Measurements from ENCODE around the gene SOX11.

SOX11 gene

GRCh38 chr2:5719629-5720334 lies 27.6 kb downstream of the SOX11 start:
- Histone ChIP-seq H2AFZ (ENCODE audit: low read depth, low read length) (no peak overlapping the region), H3K9me3 (ENCODE audit: control insufficient read depth, low read length) (peaks cover 8% of the 10 kb centered on the region), H2BK120ac (ENCODE audit: low read depth, low read length) (no peak overlapping the region), H3K4me3 (ENCODE audit: insufficient read depth in 1 of 2, low read depth in 1 of 2, low read length in 2 of 2) (no peak overlapping the region), H3K27ac (ENCODE audit: low read length, poor library complexity, severe bottlenecking) (no peak overlapping the region), H3K27me3 (ENCODE audit: control insufficient read depth in 1 of 2, insufficient read depth in 1 of 2, low read length in 2 of 2) (no peaks in the 10 kb centered on the region), H3K18ac (ENCODE audit: low read depth in 1 of 2, low read length in 2 of 2) (no peak overlapping the region), H3K4me2 (ENCODE audit: low read length, poor library complexity, severe bottlenecking) (no peak overlapping the region), H2BK12ac (ENCODE audit: low read length in 2 of 2) (no peak overlapping the region), H2AK5ac (ENCODE audit: low read length, severe bottlenecking) (no peak overlapping the region), H3K36me3 (ENCODE audit: control insufficient read depth in 1 of 2, insufficient read depth in 2 of 2, low read depth in 1 of 2, low read length in 2 of 2) (no peaks in the 10 kb centered on the region), H3K4me1 (ENCODE audit: control insufficient read depth, insufficient read depth, low read depth, low read length) (peaks cover 2% of the 10 kb centered on the region), H2BK15ac (ENCODE audit: low read depth, poor library complexity, severe bottlenecking) (no peak overlapping the region), H3K9ac (ENCODE audit: low read length) (no peak overlapping the region), H3K14ac (ENCODE audit: low read length in 2 of 2) (no peak overlapping the region), H4K8ac (ENCODE audit: low read length) (no peak overlapping the region), H3K23ac (ENCODE audit: low read length in 2 of 2) (no peak overlapping the region), H3K79me1 (replicated peaks; ENCODE audit: low read length, poor library complexity, severe bottlenecking) (no peaks in the 10 kb centered on the region), H3K4ac (ENCODE audit: low read depth in 1 of 2, low read length in 2 of 2) (no peak overlapping the region), H2BK5ac (ENCODE audit: low read depth, low read length, poor library complexity, severe bottlenecking) (no peak overlapping the region), H4K91ac (ENCODE audit: low read length) (no peak overlapping the region)
- no peak for DNase-seq
- 77% methylated on average over 3 of the region's 4 CpGs for WGBS

- H2BK120ac ChIP-seq (ENCODE audit: low read depth, low read length) = no peak overlapping the region
- no peak overlapping the region for H4K91ac ChIP-seq (ENCODE audit: low read length)
- peaks cover 5% of the 10 kb centered on the region for H3K4me1 ChIP-seq (ENCODE audit: control insufficient read depth, insufficient read depth, low read depth, low read length)
- no peak overlapping the region for H3K4ac ChIP-seq (ENCODE audit: low read depth in 1 of 2, low read length in 2 of 2)
- no peak overlapping the region for H3K4me2 ChIP-seq (ENCODE audit: low read length, poor library complexity, severe bottlenecking)
- no peak overlapping the region for H3K14ac ChIP-seq (ENCODE audit: low read length in 2 of 2)
- no peak overlapping the region for H3K27ac ChIP-seq (ENCODE audit: low read length, poor library complexity, severe bottlenecking)
- no peaks in the 10 kb centered on the region for H3K79me1 ChIP-seq (replicated peaks; ENCODE audit: low read length, poor library complexity, severe bottlenecking)
- no peak overlapping the region for H4K8ac ChIP-seq (ENCODE audit: low read length)
- WGBS = 84% methylated on average over 5 of the region's 7 CpGs
- no peak overlapping the region for H2BK15ac ChIP-seq (ENCODE audit: low read depth, poor library complexity, severe bottlenecking)
- peaks cover 8% of the 10 kb centered on the region for H3K9me3 ChIP-seq (ENCODE audit: control insufficient read depth, low read length)
- no peak overlapping the region for H2BK12ac ChIP-seq (ENCODE audit: low read length in 2 of 2)
- H3K27me3 ChIP-seq (ENCODE audit: control insufficient read depth in 1 of 2, insufficient read depth in 1 of 2, low read length in 2 of 2) = no peaks in the 10 kb centered on the region
- H3K23ac ChIP-seq (ENCODE audit: low read length in 2 of 2) = no peak overlapping the region
- no peak overlapping the region for H3K18ac ChIP-seq (ENCODE audit: low read depth in 1 of 2, low read length in 2 of 2)
- H2AK5ac ChIP-seq (ENCODE audit: low read length, severe bottlenecking) = no peak overlapping the region
- no peaks in the 10 kb centered on the region for H3K36me3 ChIP-seq (ENCODE audit: control insufficient read depth in 1 of 2, insufficient read depth in 2 of 2, low read depth in 1 of 2, low read length in 2 of 2)
- H2AFZ ChIP-seq (ENCODE audit: low read depth, low read length) = no peak overlapping the region
- H2BK5ac ChIP-seq (ENCODE audit: low read depth, low read length, poor library complexity, severe bottlenecking) = no peak overlapping the region
- DNase-seq = peak; percentile 7
- H3K9ac ChIP-seq (ENCODE audit: low read length) = no peak overlapping the region
- H3K4me3 ChIP-seq (ENCODE audit: insufficient read depth in 1 of 2, low read depth in 1 of 2, low read length in 2 of 2) = no peak overlapping the region
Observed at GRCh38 chr2:5720426-5720825, 28.2 kb downstream of the SOX11 start.

GRCh38 chr2:5722236-5722635 lies 30.1 kb downstream of the SOX11 start:
- Histone ChIP-seq H3K36me3 (ENCODE audit: control insufficient read depth in 1 of 2, insufficient read depth in 2 of 2, low read depth in 1 of 2, low read length in 2 of 2) (no peaks in the 10 kb centered on the region), H3K14ac (ENCODE audit: low read length in 2 of 2) (no peak overlapping the region), H4K8ac (ENCODE audit: low read length) (no peak overlapping the region), H2AFZ (ENCODE audit: low read depth, low read length) (no peak overlapping the region), H2BK15ac (ENCODE audit: low read depth, poor library complexity, severe bottlenecking) (no peak overlapping the region), H3K18ac (ENCODE audit: low read depth in 1 of 2, low read length in 2 of 2) (no peak overlapping the region), H3K4ac (ENCODE audit: low read depth in 1 of 2, low read length in 2 of 2) (no peak overlapping the region), H3K23ac (ENCODE audit: low read length in 2 of 2) (no peak overlapping the region), H4K91ac (ENCODE audit: low read length) (no peak overlapping the region), H3K27me3 (ENCODE audit: control insufficient read depth in 1 of 2, insufficient read depth in 1 of 2, low read length in 2 of 2) (no peaks in the 10 kb centered on the region), H2BK120ac (ENCODE audit: low read depth, low read length) (no peak overlapping the region), H3K9ac (ENCODE audit: low read length) (no peak overlapping the region), H3K79me1 (replicated peaks; ENCODE audit: low read length, poor library complexity, severe bottlenecking) (no peaks in the 10 kb centered on the region), H3K4me3 (ENCODE audit: insufficient read depth in 1 of 2, low read depth in 1 of 2, low read length in 2 of 2) (no peak overlapping the region), H3K4me1 (ENCODE audit: control insufficient read depth, insufficient read depth, low read depth, low read length) (peaks cover 8% of the 10 kb centered on the region), H2BK12ac (ENCODE audit: low read length in 2 of 2) (no peak overlapping the region), H3K9me3 (ENCODE audit: control insufficient read depth, low read length) (peaks cover 8% of the 10 kb centered on the region), H3K4me2 (ENCODE audit: low read length, poor library complexity, severe bottlenecking) (no peak overlapping the region), H3K27ac (ENCODE audit: low read length, poor library complexity, severe bottlenecking) (no peak overlapping the region), H2BK5ac (ENCODE audit: low read depth, low read length, poor library complexity, severe bottlenecking) (no peak overlapping the region), H2AK5ac (ENCODE audit: low read length, severe bottlenecking) (no peak overlapping the region)
- WGBS = 100% methylated on average over 3 of the region's 5 CpGs
- no peak for DNase-seq

GRCh38 chr2:5723791-5724735 lies 31.9 kb downstream of the SOX11 start:
- H2AFZ ChIP-seq (ENCODE audit: low read depth, low read length) = no peak overlapping the region
- no peak overlapping the region for H4K91ac ChIP-seq (ENCODE audit: low read length)
- no peak overlapping the region for H3K9ac ChIP-seq (ENCODE audit: low read length)
- H2BK12ac ChIP-seq (ENCODE audit: low read length in 2 of 2) = no peak overlapping the region
- WGBS = 94% methylated on average over 15 of the region's 17 CpGs
- DNase-seq = no peak
- no peak overlapping the region for H4K8ac ChIP-seq (ENCODE audit: low read length)
- H3K4me2 ChIP-seq (ENCODE audit: low read length, poor library complexity, severe bottlenecking) = no peak overlapping the region
- no peak overlapping the region for H2AK5ac ChIP-seq (ENCODE audit: low read length, severe bottlenecking)
- no peaks in the 10 kb centered on the region for H3K27me3 ChIP-seq (ENCODE audit: control insufficient read depth in 1 of 2, insufficient read depth in 1 of 2, low read length in 2 of 2)
- no peak overlapping the region for H3K18ac ChIP-seq (ENCODE audit: low read depth in 1 of 2, low read length in 2 of 2)
- H3K4me1 ChIP-seq (ENCODE audit: control insufficient read depth, insufficient read depth, low read depth, low read length) = peaks cover 8% of the 10 kb centered on the region
- H3K14ac ChIP-seq (ENCODE audit: low read length in 2 of 2) = peak overlapping the region in 1 of 2 experiments; percentile 51
- H2BK120ac ChIP-seq (ENCODE audit: low read depth, low read length) = no peak overlapping the region
- H3K27ac ChIP-seq (ENCODE audit: low read length, poor library complexity, severe bottlenecking) = no peak overlapping the region
- no peaks in the 10 kb centered on the region for H3K36me3 ChIP-seq (ENCODE audit: control insufficient read depth in 1 of 2, insufficient read depth in 2 of 2, low read depth in 1 of 2, low read length in 2 of 2)
- H3K79me1 ChIP-seq (replicated peaks; ENCODE audit: low read length, poor library complexity, severe bottlenecking) = no peaks in the 10 kb centered on the region
- H2BK15ac ChIP-seq (ENCODE audit: low read depth, poor library complexity, severe bottlenecking) = no peak overlapping the region
- peak overlapping the region in 1 of 2 experiments; percentile 78 for H3K23ac ChIP-seq (ENCODE audit: low read length in 2 of 2)
- no peak overlapping the region for H2BK5ac ChIP-seq (ENCODE audit: low read depth, low read length, poor library complexity, severe bottlenecking)
- H3K4me3 ChIP-seq (ENCODE audit: insufficient read depth in 1 of 2, low read depth in 1 of 2, low read length in 2 of 2) = no peak overlapping the region
- H3K4ac ChIP-seq (ENCODE audit: low read depth in 1 of 2, low read length in 2 of 2) = no peak overlapping the region
- H3K9me3 ChIP-seq (ENCODE audit: control insufficient read depth, low read length) = peaks cover 8% of the 10 kb centered on the region

All from mesenchymal stem cell (in vitro differentiated cells and primary cell).